ENCODE data around the gene DMXL1. TPM values are rescaled to one million over a fixed set of nuclear protein-coding genes. Genes with fewer than 3 reads are reported as not detected.
"Not testable (repeated sequence)": the region's sequence is repeated elsewhere in the genome, so short reads cannot be mapped to it uniquely, and the experiment has no call there.

DMXL1 gene
- total and polyA plus RNA-seq, 4 experiments from 2014 or later: 10.3 to 37.9 (median 23.5) TPM

DNA sequence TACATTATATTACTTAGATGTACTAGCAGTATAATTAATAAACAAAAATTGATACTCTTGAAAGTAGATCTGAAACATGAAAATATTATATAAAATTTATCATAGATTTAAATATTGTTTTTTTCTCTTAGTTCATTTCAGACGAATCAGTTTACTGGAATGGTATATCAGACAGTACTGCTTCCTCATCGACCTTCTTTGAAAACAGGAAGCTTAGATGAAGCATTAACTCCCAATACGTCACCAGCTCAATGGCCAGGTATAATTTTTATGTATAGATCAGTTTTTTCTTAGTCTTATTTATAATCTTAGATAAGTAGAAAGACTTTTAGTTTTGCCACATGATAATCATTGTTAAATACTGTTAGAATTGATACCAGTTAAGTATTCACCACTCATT is 106.3 kb downstream of the DMXL1 start:
- ChIA-PET CTCF (ENCODE audit: partially characterized antibody) (no interaction called here), POLR2A (ENCODE audit: partially characterized antibody) (no interaction called here)
- H3K36me3 ChIP-seq (ENCODE audit: insufficient read depth, low read length): no peaks in the 10 kb centered on the region
- H3K4me1 Mint-ChIP-seq: peaks cover 0 to 3% (median under 1%) of the 10 kb centered on the region in 4 donors
- H3K36me3 Mint-ChIP-seq: peaks cover 12 to 28% of the 10 kb centered on the region in 2 donors
- no peak for DNase-seq
- H3K27me3 Mint-ChIP-seq: no peaks in the 10 kb centered on the region
- H3K9me3 Mint-ChIP-seq: no peaks in the 10 kb centered on the region
- no peaks in the 10 kb centered on the region for H3K4me1 ChIP-seq (ENCODE audit: insufficient read depth, low read length)
- H3K27ac ChIP-seq (ENCODE audit: low read depth, low read length): no peak overlapping the region
- intact Hi-C loops (cut with micrococcal nuclease): no loop called here
- no peak overlapping the region for H3K4me3 ChIP-seq (ENCODE audit: low read length in 2 of 2)
- H3K27ac Mint-ChIP-seq: no peak overlapping the region
- no peaks in the 10 kb centered on the region for H3K9me3 ChIP-seq (ENCODE audit: control insufficient read depth in 1 of 2, low read length in 2 of 2)
- H3K27me3 ChIP-seq (ENCODE audit: insufficient read depth, low read length): no peaks in the 10 kb centered on the region
- no peak overlapping the region for H3K4me3 Mint-ChIP-seq

DNA sequence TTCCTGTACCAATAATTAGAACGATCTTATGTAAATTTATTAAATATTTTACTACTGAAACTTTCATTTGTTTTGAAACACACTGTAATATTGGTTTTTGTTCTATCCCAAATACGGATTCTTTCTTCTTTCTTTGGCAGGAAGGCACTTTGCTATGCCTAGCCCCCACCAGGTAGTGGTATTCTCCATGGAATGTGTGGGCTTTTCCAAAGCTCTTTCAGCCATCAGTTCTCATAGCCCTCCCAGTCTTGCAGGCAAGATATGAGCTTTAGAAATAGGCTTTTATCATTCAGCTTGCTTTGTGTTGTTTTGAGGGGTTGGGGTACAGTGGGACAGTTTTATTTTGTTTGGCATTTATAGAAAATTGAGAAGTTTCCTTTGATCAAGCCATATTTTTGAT is 107.5 kb downstream of the DMXL1 start:
- ChIA-PET POLR2A (ENCODE audit: partially characterized antibody) (no interaction called here), CTCF (ENCODE audit: partially characterized antibody) (no interaction called here)
- DNase-seq: no peak
- Histone ChIP-seq H3K9me3 (ENCODE audit: control insufficient read depth in 1 of 2, low read length in 2 of 2) (no peaks in the 10 kb centered on the region), H3K4me3 (ENCODE audit: low read length in 2 of 2) (no peak overlapping the region), H3K4me1 (ENCODE audit: insufficient read depth, low read length) (no peaks in the 10 kb centered on the region), H3K27ac (ENCODE audit: low read depth, low read length) (no peak overlapping the region), H3K36me3 (ENCODE audit: insufficient read depth, low read length) (no peaks in the 10 kb centered on the region), H3K27me3 (ENCODE audit: insufficient read depth, low read length) (no peaks in the 10 kb centered on the region)
- no peak overlapping the region for H3K4me3 Mint-ChIP-seq
- H3K4me1 Mint-ChIP-seq: peaks cover 0 to 3% (median under 1%) of the 10 kb centered on the region in 4 donors
- no peak overlapping the region for H3K27ac Mint-ChIP-seq
- H3K27me3 Mint-ChIP-seq: no peaks in the 10 kb centered on the region
- intact Hi-C loops (cut with micrococcal nuclease): no loop called here
- H3K9me3 Mint-ChIP-seq: no peaks in the 10 kb centered on the region
- H3K36me3 Mint-ChIP-seq: peaks cover 12 to 25% of the 10 kb centered on the region in 2 donors

DNA sequence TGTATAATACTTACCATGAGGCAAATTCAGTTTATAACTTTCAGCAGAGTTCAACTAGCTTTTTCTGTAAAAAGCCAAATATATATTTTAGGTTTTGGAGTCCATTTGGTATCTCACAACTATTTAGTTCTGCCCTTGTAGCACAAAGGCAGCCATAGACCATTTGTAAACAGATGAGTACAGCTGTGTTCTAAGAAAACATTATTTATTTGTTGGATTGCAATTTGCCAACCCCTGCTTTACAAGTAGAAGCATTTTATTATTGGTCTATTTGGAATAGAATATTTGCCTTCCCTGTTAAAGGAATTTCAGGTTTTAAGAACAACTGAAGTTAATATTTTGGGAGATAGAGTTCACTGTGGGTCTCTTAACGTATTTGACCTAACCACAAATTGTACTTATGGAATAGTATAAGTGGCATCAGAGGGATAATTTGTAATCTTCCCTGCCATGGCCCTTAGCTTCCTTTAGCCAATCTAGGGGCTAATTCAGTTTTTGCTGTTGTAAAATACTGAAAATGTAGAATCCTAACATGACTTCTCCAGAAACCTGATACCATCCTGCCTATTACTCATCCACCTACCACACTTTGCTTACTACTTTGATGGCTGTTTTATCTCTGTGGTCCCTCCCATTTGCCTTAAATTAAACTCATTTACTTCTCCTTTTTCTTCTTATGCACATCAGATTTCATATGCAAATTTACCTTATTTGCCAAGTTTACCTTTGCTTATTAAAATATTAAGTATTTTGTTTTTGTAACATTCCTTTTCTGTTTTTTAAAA is 109.2 kb downstream of the DMXL1 start:
- H3K9me3 Mint-ChIP-seq: no peaks in the 10 kb centered on the region
- H3K27ac Mint-ChIP-seq: no peak overlapping the region
- H3K36me3 ChIP-seq (ENCODE audit: insufficient read depth, low read length): no peaks in the 10 kb centered on the region
- H3K4me1 ChIP-seq (ENCODE audit: insufficient read depth, low read length): no peaks in the 10 kb centered on the region
- no peaks in the 10 kb centered on the region for H3K9me3 ChIP-seq (ENCODE audit: control insufficient read depth in 1 of 2, low read length in 2 of 2)
- no peaks in the 10 kb centered on the region for H3K4me1 Mint-ChIP-seq
- H3K27me3 Mint-ChIP-seq: no peaks in the 10 kb centered on the region
- no peaks in the 10 kb centered on the region for H3K27me3 ChIP-seq (ENCODE audit: insufficient read depth, low read length)
- no peak overlapping the region for H3K27ac ChIP-seq (ENCODE audit: low read depth, low read length)
- ChIA-PET POLR2A (ENCODE audit: partially characterized antibody) (interaction anchor here (1.6 kb wide), 1 partner anchor 10 kb away, joined by 3 read pairs; no protein-coding TSS in a partner anchor), CTCF (ENCODE audit: partially characterized antibody) (no interaction called here)
- DNase-seq: no peak
- peaks cover 11 to 33% of the 10 kb centered on the region in 2 donors for H3K36me3 Mint-ChIP-seq
- H3K4me3 ChIP-seq (ENCODE audit: low read length in 2 of 2): no peak overlapping the region
- no peak overlapping the region for H3K4me3 Mint-ChIP-seq
- intact Hi-C loops (cut with micrococcal nuclease): loop anchor here (10.0 kb wide), 1 partner anchor 125 kb away; no protein-coding TSS in a partner anchor

DNA sequence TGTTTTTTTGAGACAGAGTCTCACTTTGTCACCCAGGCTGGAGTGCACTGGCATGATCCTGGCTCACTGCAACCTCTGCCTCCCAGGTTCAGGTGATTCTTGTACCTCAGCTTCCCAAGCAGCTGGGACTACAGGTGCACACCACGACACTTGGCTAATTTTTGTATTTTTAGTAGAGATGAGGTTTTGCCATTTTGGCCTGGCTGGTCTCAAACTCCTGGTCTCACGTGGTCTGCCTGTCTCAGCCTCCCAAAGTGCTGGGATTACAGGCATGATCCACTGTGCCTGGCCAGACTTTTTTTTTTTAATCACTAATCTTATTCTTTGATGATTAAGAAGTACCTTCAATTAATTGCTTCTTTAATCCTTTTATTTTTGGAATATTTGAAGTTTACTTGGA is 114.6 kb downstream of the DMXL1 start:
- DNase-seq; H3K4me3 Mint-ChIP-seq; H3K36me3 ChIP-seq (ENCODE audit: insufficient read depth, low read length); H3K9me3 ChIP-seq (ENCODE audit: control insufficient read depth in 1 of 2, low read length in 2 of 2); CTCF ChIA-PET (ENCODE audit: partially characterized antibody); H3K27ac ChIP-seq (ENCODE audit: low read depth, low read length); POLR2A ChIA-PET (ENCODE audit: partially characterized antibody); H3K27ac Mint-ChIP-seq; H3K9me3 Mint-ChIP-seq; H3K27me3 Mint-ChIP-seq; H3K4me3 ChIP-seq (ENCODE audit: low read length in 2 of 2); H3K27me3 ChIP-seq (ENCODE audit: insufficient read depth, low read length): not testable (repeated sequence)
- H3K36me3 Mint-ChIP-seq: peaks cover 7 to 13% of the 10 kb centered on the region in 2 donors
- H3K4me1 Mint-ChIP-seq: peaks cover 11 to 22% (median 19%) of the 10 kb centered on the region in 4 donors
- peaks cover 28% of the 10 kb centered on the region for H3K4me1 ChIP-seq (ENCODE audit: insufficient read depth, low read length)
- intact Hi-C loops (cut with micrococcal nuclease): loop anchor here (10.0 kb wide), 1 partner anchor 119 kb away; no protein-coding TSS in a partner anchor

DNA sequence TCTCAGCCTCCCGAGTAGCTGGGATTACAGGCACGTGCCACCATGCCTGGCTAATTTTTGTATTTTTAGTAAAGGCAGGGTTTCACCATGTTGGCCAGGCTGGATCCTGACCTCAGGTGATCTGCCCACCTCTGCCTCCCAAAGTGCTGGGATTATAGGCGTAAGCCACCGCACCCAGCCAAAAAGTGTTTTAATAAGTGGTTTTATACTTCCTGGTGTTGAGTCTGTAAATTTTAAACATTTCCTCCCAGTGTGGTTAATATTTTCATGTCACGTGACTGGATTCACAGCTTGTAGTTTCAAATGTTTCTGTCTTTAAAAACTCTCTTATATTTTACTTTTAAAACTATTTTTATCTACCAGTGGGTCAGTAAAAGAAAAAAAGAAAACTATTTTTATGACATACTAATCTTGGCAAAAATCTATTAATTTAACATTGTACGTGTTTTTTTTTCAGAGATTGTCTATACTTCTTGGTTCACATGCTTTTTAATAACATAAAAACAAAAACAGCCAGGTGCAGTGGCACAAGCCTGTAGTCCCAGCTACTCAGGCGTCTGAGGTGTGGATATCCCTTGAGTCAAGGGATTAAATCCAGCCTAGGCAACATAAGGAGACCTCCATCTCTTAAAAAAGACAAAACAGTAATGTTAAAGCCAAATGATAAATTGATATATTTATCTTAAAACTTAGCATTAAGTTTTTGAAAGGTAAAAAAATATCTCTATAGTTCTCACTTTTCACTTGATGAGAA is 117.1 kb downstream of the DMXL1 start:
- Mint-ChIP-seq H3K4me3 (peak overlapping the region; percentile 54 to 82 (median 72)), H3K36me3 (peaks cover 14 to 15% of the 10 kb centered on the region in 2 donors), H3K27ac (peak overlapping the region; percentile 49 to 93 (median 88)), H3K4me1 (peaks cover 11 to 22% (median 20%) of the 10 kb centered on the region in 4 donors), H3K9me3 (no peaks in the 10 kb centered on the region), H3K27me3 (no peaks in the 10 kb centered on the region)
- Histone ChIP-seq H3K27me3 (ENCODE audit: insufficient read depth, low read length) (no peaks in the 10 kb centered on the region), H3K9me3 (ENCODE audit: control insufficient read depth in 1 of 2, low read length in 2 of 2) (no peaks in the 10 kb centered on the region), H3K4me3 (ENCODE audit: low read length in 2 of 2) (no peak overlapping the region), H3K4me1 (ENCODE audit: insufficient read depth, low read length) (peaks cover 28% of the 10 kb centered on the region), H3K36me3 (ENCODE audit: insufficient read depth, low read length) (no peaks in the 10 kb centered on the region), H3K27ac (ENCODE audit: low read depth, low read length) (no peak overlapping the region)
- POLR2A ChIA-PET (ENCODE audit: partially characterized antibody): interaction anchor here (0.7 to 1.1 kb wide), 4 partner anchors 13 to 200 kb away, joined by 3 to 5 read pairs (median 3); partner anchors contain the start of gene DTWD2
- peak in 4 of 5 donors; percentile 34 to 48 (median 36) for DNase-seq
- intact Hi-C loops (cut with micrococcal nuclease): loop anchor here (10.0 kb wide), 1 partner anchor 117 kb away; no protein-coding TSS in a partner anchor
- CTCF ChIA-PET (ENCODE audit: partially characterized antibody): interaction anchor here (1.2 kb wide), 1 partner anchor 13 kb away, joined by 3 read pairs; no protein-coding TSS in a partner anchor

DNA sequence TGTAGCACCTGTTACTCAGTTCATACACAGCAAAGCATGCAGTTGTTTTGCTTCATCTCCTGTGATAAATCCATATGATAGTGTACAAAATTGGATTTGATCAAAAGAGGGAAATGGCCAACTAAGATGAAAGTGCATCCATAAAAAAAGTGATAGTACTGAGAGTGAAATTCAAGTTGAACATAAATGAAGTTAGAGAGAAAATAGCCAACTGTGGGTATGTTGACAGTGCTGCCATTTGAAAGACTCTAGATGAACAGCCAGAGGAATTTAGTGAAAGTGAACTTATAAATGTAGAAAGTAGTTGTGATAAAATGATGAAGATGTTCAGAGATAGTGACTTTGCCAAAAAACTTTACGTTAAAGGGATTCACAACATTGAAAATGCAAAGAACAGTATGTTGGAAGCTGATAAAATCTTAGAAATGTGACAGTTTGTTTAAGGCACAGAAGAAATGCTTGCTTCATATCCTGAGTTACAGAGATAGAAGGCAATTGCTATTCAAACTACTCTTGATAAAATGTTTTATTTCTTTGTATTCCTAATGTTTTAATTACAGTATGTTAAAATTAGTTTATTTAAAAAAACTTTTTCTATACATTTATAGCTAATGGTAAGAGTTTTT is 119.7 kb downstream of the DMXL1 start:
- DNase-seq: no peak
- Mint-ChIP-seq H3K27ac (no peak overlapping the region), H3K4me1 (peaks cover 11 to 22% (median 20%) of the 10 kb centered on the region in 4 donors), H3K27me3 (no peaks in the 10 kb centered on the region), H3K4me3 (no peak overlapping the region), H3K36me3 (peaks cover 14 to 17% of the 10 kb centered on the region in 2 donors), H3K9me3 (no peaks in the 10 kb centered on the region)
- H3K4me1 ChIP-seq (ENCODE audit: insufficient read depth, low read length): peaks cover 28% of the 10 kb centered on the region
- no peaks in the 10 kb centered on the region for H3K27me3 ChIP-seq (ENCODE audit: insufficient read depth, low read length)
- H3K4me3 ChIP-seq (ENCODE audit: low read length in 2 of 2): no peak overlapping the region
- CTCF ChIA-PET (ENCODE audit: partially characterized antibody): no interaction called here
- no peaks in the 10 kb centered on the region for H3K36me3 ChIP-seq (ENCODE audit: insufficient read depth, low read length)
- H3K9me3 ChIP-seq (ENCODE audit: control insufficient read depth in 1 of 2, low read length in 2 of 2): no peaks in the 10 kb centered on the region
- POLR2A ChIA-PET (ENCODE audit: partially characterized antibody): interaction anchor here (0.9 kb wide), 1 partner anchor 11 kb away, joined by 3 read pairs; no protein-coding TSS in a partner anchor
- intact Hi-C loops (cut with micrococcal nuclease): no loop called here
- no peak overlapping the region for H3K27ac ChIP-seq (ENCODE audit: low read depth, low read length)

DNA sequence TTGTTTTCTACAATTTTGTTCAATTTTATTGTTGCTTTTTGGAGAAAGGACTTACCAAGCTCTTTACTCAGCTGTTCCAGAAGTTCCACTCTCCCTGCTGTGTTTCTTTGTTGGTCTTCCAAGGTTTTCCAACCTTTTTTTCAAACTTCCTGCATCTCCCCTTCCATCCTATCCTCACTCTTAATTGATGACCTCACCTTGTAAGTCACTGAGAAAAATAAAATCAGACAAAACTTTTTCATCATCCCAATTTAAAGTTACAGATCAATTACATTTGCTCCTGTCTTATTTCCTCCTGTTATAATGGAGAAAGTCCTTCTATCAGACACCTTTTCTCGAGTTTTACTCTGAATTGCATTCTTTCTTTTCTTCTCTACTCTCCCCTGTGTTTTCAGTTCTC is 121.1 kb downstream of the DMXL1 start:
- Mint-ChIP-seq H3K9me3 (no peaks in the 10 kb centered on the region), H3K4me1 (peaks cover 9 to 16% (median 14%) of the 10 kb centered on the region in 4 donors), H3K27ac (no peak overlapping the region), H3K27me3 (no peaks in the 10 kb centered on the region), H3K4me3 (no peak overlapping the region), H3K36me3 (peaks cover 21 to 25% of the 10 kb centered on the region in 2 donors)
- Histone ChIP-seq H3K4me1 (ENCODE audit: insufficient read depth, low read length) (peaks cover 18% of the 10 kb centered on the region), H3K4me3 (ENCODE audit: low read length in 2 of 2) (no peak overlapping the region), H3K9me3 (ENCODE audit: control insufficient read depth in 1 of 2, low read length in 2 of 2) (no peaks in the 10 kb centered on the region), H3K27me3 (ENCODE audit: insufficient read depth, low read length) (no peaks in the 10 kb centered on the region), H3K27ac (ENCODE audit: low read depth, low read length) (no peak overlapping the region), H3K36me3 (ENCODE audit: insufficient read depth, low read length) (no peaks in the 10 kb centered on the region)
- ChIA-PET CTCF (ENCODE audit: partially characterized antibody) (no interaction called here), POLR2A (ENCODE audit: partially characterized antibody) (no interaction called here)
- intact Hi-C loops (cut with micrococcal nuclease): no loop called here
- no peak for DNase-seq
